ENCODE measurements around the gene USE1. TPM values are rescaled to one million over a fixed set of nuclear protein-coding genes. Genes with fewer than 3 reads are reported as not detected.

USE1 gene
- total RNA-seq, 1 donor from 2014 or later: 19.8 TPM

- Mint-ChIP-seq H3K36me3 (ENCODE audit: low read depth, unreplicated experiment) (no peaks in the 10 kb centered on the region), H3K4me3 (ENCODE audit: unreplicated experiment) (no peak overlapping the region), H3K27me3 (ENCODE audit: low read depth, unreplicated experiment) (no peaks in the 10 kb centered on the region), H3K4me1 (ENCODE audit: low read depth, unreplicated experiment) (peaks cover 18% of the 10 kb centered on the region), H3K27ac (ENCODE audit: unreplicated experiment) (peak overlapping the region; percentile 62), H3K9me3 (ENCODE audit: unreplicated experiment) (no peaks in the 10 kb centered on the region)
- Histone ChIP-seq H3K36me3 (ENCODE audit: insufficient read depth, low read length) (no peaks in the 10 kb centered on the region), H3K27ac (ENCODE audit: low read depth, low read length) (no peak overlapping the region), H3K79me2 (ENCODE audit: insufficient read depth, low read length) (peaks cover 21% of the 10 kb centered on the region), H3K4me1 (ENCODE audit: insufficient read depth, low read length) (peaks cover 19% of the 10 kb centered on the region), H2AFZ (ENCODE audit: low read depth, low read length) (no peak overlapping the region), H3K27me3 (ENCODE audit: insufficient read depth, low read length) (no peaks in the 10 kb centered on the region), H3K9me3 (ENCODE audit: insufficient read depth, low read depth, low read length) (no peaks in the 10 kb centered on the region), H4K20me1 (ENCODE audit: insufficient read depth, low read length) (peaks cover 4% of the 10 kb centered on the region), H3K9ac (ENCODE audit: low read length) (no peak overlapping the region), H3K4me2 (ENCODE audit: low read length) (no peak overlapping the region), H3K4me3 (ENCODE audit: insufficient read depth, low read depth, low read length) (no peak overlapping the region)
- FAIRE-seq (no peak), DNase-seq (ENCODE audit: low read depth) (no peak)
- no peak for TF ChIP-seq EZH2 (IDR thresholded peaks at IDR 0.05; ENCODE audit: insufficient read depth, low read length)
Measured at GRCh38 chr19:17248011-17248776, 33.0 kb downstream of the USE1 start.

- Histone ChIP-seq H3K79me2 (ENCODE audit: insufficient read depth, low read length) (peaks cover 3% of the 10 kb centered on the region), H2AFZ (ENCODE audit: low read depth, low read length) (no peak overlapping the region), H4K20me1 (ENCODE audit: insufficient read depth, low read length) (no peaks in the 10 kb centered on the region), H3K4me2 (ENCODE audit: low read length) (no peak overlapping the region), H3K9ac (ENCODE audit: low read length) (no peak overlapping the region), H3K4me3 (ENCODE audit: insufficient read depth, low read depth, low read length) (no peak overlapping the region), H3K27ac (ENCODE audit: low read depth, low read length) (no peak overlapping the region), H3K4me1 (ENCODE audit: insufficient read depth, low read length) (peaks cover 14% of the 10 kb centered on the region), H3K36me3 (ENCODE audit: insufficient read depth, low read length) (no peaks in the 10 kb centered on the region), H3K27me3 (ENCODE audit: insufficient read depth, low read length) (no peaks in the 10 kb centered on the region), H3K9me3 (ENCODE audit: insufficient read depth, low read depth, low read length) (no peaks in the 10 kb centered on the region)
- FAIRE-seq (no peak), DNase-seq (ENCODE audit: low read depth) (no peak)
- H3K4me1 Mint-ChIP-seq (ENCODE audit: low read depth, unreplicated experiment): peaks cover 17% of the 10 kb centered on the region
- H3K36me3 Mint-ChIP-seq (ENCODE audit: low read depth, unreplicated experiment): no peaks in the 10 kb centered on the region
- H3K9me3 Mint-ChIP-seq (ENCODE audit: unreplicated experiment): no peaks in the 10 kb centered on the region
- no peaks in the 10 kb centered on the region for H3K27me3 Mint-ChIP-seq (ENCODE audit: low read depth, unreplicated experiment)
- no peak for TF ChIP-seq CTCF (IDR thresholded peaks at IDR 0.05; ENCODE audit: insufficient read depth, low read depth, low read length)
- no peak for TF ChIP-seq EZH2 (IDR thresholded peaks at IDR 0.05; ENCODE audit: insufficient read depth, low read length)
- H3K4me3 Mint-ChIP-seq (ENCODE audit: unreplicated experiment): no peak overlapping the region
- no peak overlapping the region for H3K27ac Mint-ChIP-seq (ENCODE audit: unreplicated experiment)
Measured at GRCh38 chr19:17249887-17250548, 34.9 kb downstream of the USE1 start.

- Histone ChIP-seq H3K4me3 (ENCODE audit: insufficient read depth, low read depth, low read length) (no peak overlapping the region), H3K4me2 (ENCODE audit: low read length) (no peak overlapping the region), H2AFZ (ENCODE audit: low read depth, low read length) (no peak overlapping the region), H4K20me1 (ENCODE audit: insufficient read depth, low read length) (no peaks in the 10 kb centered on the region), H3K27ac (ENCODE audit: low read depth, low read length) (no peak overlapping the region), H3K36me3 (ENCODE audit: insufficient read depth, low read length) (no peaks in the 10 kb centered on the region), H3K9me3 (ENCODE audit: insufficient read depth, low read depth, low read length) (peaks cover 7% of the 10 kb centered on the region), H3K27me3 (ENCODE audit: insufficient read depth, low read length) (no peaks in the 10 kb centered on the region), H3K9ac (ENCODE audit: low read length) (no peak overlapping the region), H3K79me2 (ENCODE audit: insufficient read depth, low read length) (no peaks in the 10 kb centered on the region), H3K4me1 (ENCODE audit: insufficient read depth, low read length) (no peaks in the 10 kb centered on the region)
- Mint-ChIP-seq H3K36me3 (ENCODE audit: low read depth, unreplicated experiment) (no peaks in the 10 kb centered on the region), H3K4me1 (ENCODE audit: low read depth, unreplicated experiment) (no peaks in the 10 kb centered on the region), H3K9me3 (ENCODE audit: unreplicated experiment) (no peaks in the 10 kb centered on the region), H3K27me3 (ENCODE audit: low read depth, unreplicated experiment) (peaks cover 7% of the 10 kb centered on the region), H3K27ac (ENCODE audit: unreplicated experiment) (no peak overlapping the region), H3K4me3 (ENCODE audit: unreplicated experiment) (no peak overlapping the region)
- FAIRE-seq: no peak
- no peak for DNase-seq (ENCODE audit: low read depth)
- no peak for TF ChIP-seq EZH2 (IDR thresholded peaks at IDR 0.05; ENCODE audit: insufficient read depth, low read length)
- no peak for TF ChIP-seq CTCF (IDR thresholded peaks at IDR 0.05; ENCODE audit: insufficient read depth, low read depth, low read length)
Measured at GRCh38 chr19:17254636-17255035, 39.5 kb downstream of the USE1 start.
